Urinary bladder (tissue), 4 donors: ENCODE data around the gene LRRC56. TPM values are rescaled to one million over a fixed set of nuclear protein-coding genes. Genes with fewer than 3 reads are reported as not detected.
A peak's percentile ranks its signal among the peaks of the same experiment; 100 is the strongest.

Experiments used
- DNase-seq: peaks from one replicate; pipeline ENCODE4 v3.0.0-alpha.2; 2015; ENCODE audit errors: extremely low spot score
- H3K27ac ChIP-seq: one replicate; pipeline ENCODE4 v1.5.1; 2013; ENCODE audit warnings: low read depth, mild to moderate bottlenecking, moderate library complexity
- H3K36me3 ChIP-seq: one replicate; pipeline ENCODE4 v1.6.1; 2013; ENCODE audit warnings: mild to moderate bottlenecking, moderate library complexity; ENCODE audit not compliant: insufficient read depth
- H3K4me1 ChIP-seq: one replicate; pipeline ENCODE4 v1.6.1; 2013; ENCODE audit warnings: mild to moderate bottlenecking, moderate library complexity; ENCODE audit not compliant: insufficient read depth
- H3K4me3 ChIP-seq: one replicate; pipeline ENCODE4 v1.5.1; 2013; ENCODE audit warnings: low read depth, low read length
- WGBS: extraction: QIAGEN DNeasy Blood & Tissue Kit; methylation state at CpG from one replicate; pipeline ENCODE4 v1.1.7; 2013; 5-methylcytosine and 5-hydroxymethylcytosine counted together
- polyA plus RNA-seq: library from polyadenylated mRNA; stranded (reverse); fragments of 200-250 nt; gene quantifications from one replicate; pipeline ENCODE4 v1.2.3, GENCODE V29; 2013
- total RNA-seq: library from RNA; depleted of rRNA; stranded (reverse); fragments of >200 nt; gene quantifications from one replicate; pipeline ENCODE4 v1.2.3, GENCODE V29; 2014
- donor health status: healthy with polysubstance abuse.
- donor health status: healthy.

LRRC56 gene
- total and polyA plus RNA-seq, 2 donors: 0.90 to 0.96 TPM

- Histone ChIP-seq H3K4me3 (no peak overlapping the region), H3K4me1 (peaks cover 1% of the 10 kb centered on the region), H3K27ac (no peak overlapping the region), H3K36me3 (no peaks in the 10 kb centered on the region)
- WGBS: 82% methylated on average over 16 of the region's 16 CpGs
- no peak for DNase-seq
Measured at GRCh38 chr11:551131-551530, 13.8 kb downstream of the LRRC56 start.

- Histone ChIP-seq H3K4me1 (peaks cover 2% of the 10 kb centered on the region), H3K4me3 (no peak overlapping the region), H3K36me3 (no peaks in the 10 kb centered on the region), H3K27ac (no peak overlapping the region)
- DNase-seq: no peak
- 84% methylated on average over 12 of the region's 12 CpGs for WGBS
Measured at GRCh38 chr11:551596-551995, 14.3 kb downstream of the LRRC56 start.

GRCh38 chr11:553083-553987 lies 16.0 kb downstream of the LRRC56 start:
- DNase-seq: no peak
- Histone ChIP-seq H3K4me3 (no peak overlapping the region), H3K4me1 (peaks cover 2% of the 10 kb centered on the region), H3K27ac (no peak overlapping the region), H3K36me3 (no peaks in the 10 kb centered on the region)
- 82% methylated on average over 27 of the region's 27 CpGs for WGBS

- DNase-seq: no peak
- no peaks in the 10 kb centered on the region for H3K36me3 ChIP-seq
- WGBS: 57% methylated on average over 11 of the region's 11 CpGs
- H3K27ac ChIP-seq: no peak overlapping the region
- H3K4me1 ChIP-seq: peaks cover 2% of the 10 kb centered on the region
- no peak overlapping the region for H3K4me3 ChIP-seq
Measured at GRCh38 chr11:553988-554340, 16.6 kb downstream of the LRRC56 start.

GRCh38 chr11:554428-555226 lies 17.3 kb downstream of the LRRC56 start:
- H3K36me3 ChIP-seq: no peaks in the 10 kb centered on the region
- WGBS: 11% methylated on average over 52 of the region's 60 CpGs
- peaks cover 2% of the 10 kb centered on the region for H3K4me1 ChIP-seq
- DNase-seq: no peak
- no peak overlapping the region for H3K27ac ChIP-seq
- peak overlapping the region; percentile 32 for H3K4me3 ChIP-seq

- no peak for DNase-seq
- Histone ChIP-seq H3K4me3 (peak overlapping the region; percentile 32), H3K4me1 (peaks cover 2% of the 10 kb centered on the region), H3K27ac (no peak overlapping the region), H3K36me3 (no peaks in the 10 kb centered on the region)
- 1% methylated on average over 57 of the region's 57 CpGs for WGBS
Measured at GRCh38 chr11:555227-555779, 18.0 kb downstream of the LRRC56 start.

GRCh38 chr11:555780-556661 lies 18.7 kb downstream of the LRRC56 start:
- Histone ChIP-seq H3K4me3 (no peak overlapping the region), H3K27ac (no peak overlapping the region)

GRCh38 chr11:556662-557256 lies 19.4 kb downstream of the LRRC56 start:
- Histone ChIP-seq H3K4me3 (no peak overlapping the region), H3K27ac (no peak overlapping the region), H3K36me3 (no peaks in the 10 kb centered on the region), H3K4me1 (peaks cover 2% of the 10 kb centered on the region)
- no peak for DNase-seq
- 72% methylated on average over 22 of the region's 22 CpGs for WGBS

More at GRCh38 chr11:555780-556661, 18.7 kb downstream of the LRRC56 start:
- no peak for DNase-seq
- peaks cover 2% of the 10 kb centered on the region for H3K4me1 ChIP-seq
- 6% methylated on average over 104 of the region's 104 CpGs for WGBS
- no peaks in the 10 kb centered on the region for H3K36me3 ChIP-seq

- WGBS: 79% methylated on average over 24 of the region's 24 CpGs
- H3K27ac ChIP-seq: no peak overlapping the region
- no peak for DNase-seq
- H3K4me1 ChIP-seq: peaks cover 2% of the 10 kb centered on the region
- no peaks in the 10 kb centered on the region for H3K36me3 ChIP-seq
- H3K4me3 ChIP-seq: no peak overlapping the region
Measured at GRCh38 chr11:557328-558132, 20.2 kb downstream of the LRRC56 start.

GRCh38 chr11:558503-558902 lies 21.2 kb downstream of the LRRC56 start:
- DNase-seq: no peak
- Histone ChIP-seq H3K27ac (no peak overlapping the region), H3K4me1 (peaks cover 2% of the 10 kb centered on the region), H3K4me3 (no peak overlapping the region), H3K36me3 (no peaks in the 10 kb centered on the region)
- 86% methylated on average over 20 of the region's 20 CpGs for WGBS

- no peaks in the 10 kb centered on the region for H3K36me3 ChIP-seq
- WGBS: 82% methylated on average over 15 of the region's 15 CpGs
- no peak overlapping the region for H3K27ac ChIP-seq
- peaks cover 2% of the 10 kb centered on the region for H3K4me1 ChIP-seq
- H3K4me3 ChIP-seq: no peak overlapping the region
- no peak for DNase-seq
Measured at GRCh38 chr11:559020-559620, 21.8 kb downstream of the LRRC56 start.
